GM18498 (cell line): ENCODE measurements around the gene BAZ2A.
A peak's percentile ranks its signal among the peaks of the same experiment; 100 is the strongest.

Experiments used
- ATAC-seq: cut with Tn5 transposase; IDR thresholded peaks from one replicate; pipeline ENCODE4 v1.9.1; 2021; ENCODE audit warnings: mild to moderate bottlenecking, moderate library complexity; ENCODE audit not compliant: unreplicated experiment

The BAZ2A gene

DNA sequence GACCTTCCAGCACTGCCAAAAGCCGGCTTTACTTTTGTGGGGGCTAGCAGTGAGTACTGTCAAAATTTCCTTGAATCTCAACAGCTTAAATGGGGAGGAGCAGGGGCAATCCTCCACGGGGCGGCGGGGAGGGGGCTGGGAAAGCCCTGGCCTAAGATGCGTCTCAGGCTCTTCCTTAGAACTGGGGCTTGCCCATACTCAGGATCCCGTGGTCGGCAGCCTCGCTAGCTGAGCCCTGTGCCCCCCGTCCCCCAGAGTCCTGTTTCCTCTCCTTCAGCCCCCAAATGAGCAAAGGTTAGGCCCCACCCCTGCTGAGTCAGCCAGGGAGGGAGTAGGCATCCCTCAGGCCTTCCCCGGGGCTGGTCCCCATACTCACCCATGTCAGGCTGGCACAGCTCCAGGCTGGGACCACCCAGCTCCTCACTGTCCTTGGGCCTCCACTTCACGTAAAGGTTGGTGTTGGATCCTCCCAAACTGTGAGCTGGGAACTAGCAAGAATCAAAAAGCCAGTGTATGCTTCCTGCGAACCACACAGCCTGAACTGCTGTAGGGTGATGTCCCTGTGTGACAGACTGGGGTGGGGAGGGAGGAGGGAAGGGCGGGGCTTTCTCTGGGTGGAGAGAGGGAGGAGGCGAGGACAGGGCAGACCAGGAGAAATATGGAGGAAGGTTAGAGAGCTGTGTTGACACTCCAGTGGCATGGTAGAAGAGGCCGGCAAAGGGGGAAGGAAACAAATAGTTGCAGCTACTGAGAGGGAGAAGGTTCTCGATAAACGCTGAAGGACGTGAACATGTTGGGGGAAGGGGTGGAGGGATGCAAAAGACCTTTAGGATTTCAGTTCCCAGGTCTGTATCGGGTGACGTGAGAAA lies 5.9 kb upstream of the BAZ2A start:
- peak; percentile 50 for ATAC-seq

DNA sequence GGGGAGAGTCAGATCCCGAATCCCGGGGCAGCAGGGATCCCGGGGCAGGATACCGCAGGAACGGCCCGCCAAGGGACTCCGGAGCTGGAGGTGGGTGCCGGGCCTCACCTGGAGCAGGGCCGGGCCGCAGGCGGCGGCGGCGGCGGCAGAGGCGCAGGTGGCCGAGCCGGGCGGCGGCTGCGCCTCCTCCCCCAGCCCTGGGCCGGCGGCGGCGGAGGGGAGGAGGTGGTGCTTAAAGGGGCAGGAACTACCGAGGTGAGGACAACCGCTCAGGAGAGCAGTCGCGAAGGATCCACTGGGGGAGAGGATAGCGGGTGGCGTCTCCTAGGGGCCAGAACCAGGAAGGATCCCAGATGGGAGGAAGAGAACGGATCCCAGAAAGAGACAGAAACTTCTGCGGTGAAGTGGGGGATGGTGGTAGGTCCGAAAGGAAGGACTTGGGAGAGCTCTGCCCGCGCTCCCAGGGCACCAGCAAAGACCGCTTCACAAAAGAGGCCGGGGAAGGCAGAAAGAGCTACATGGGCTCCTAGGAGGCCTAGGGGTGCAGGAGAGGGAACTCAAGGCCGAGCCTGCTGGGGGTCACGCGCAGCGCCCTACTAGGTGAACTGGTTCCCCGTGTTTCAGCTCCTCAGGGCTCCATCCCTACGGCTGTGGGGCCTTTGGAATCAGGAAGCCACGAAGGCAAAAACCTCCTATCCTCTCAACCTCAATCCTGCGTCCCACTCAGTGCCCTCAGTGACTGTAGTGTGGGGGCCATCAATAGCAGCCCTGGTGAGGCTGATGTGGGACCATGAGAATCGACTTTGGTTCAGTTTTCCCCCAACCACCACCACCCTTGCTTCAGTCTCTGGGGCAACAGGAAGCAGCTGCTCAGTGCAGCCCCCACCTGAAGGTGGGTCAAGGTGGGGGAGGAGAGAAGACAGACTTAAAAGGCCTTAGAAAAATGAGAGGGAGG lies 5.0 kb upstream of the BAZ2A start:
- ATAC-seq, result peak; percentile 33

DNA sequence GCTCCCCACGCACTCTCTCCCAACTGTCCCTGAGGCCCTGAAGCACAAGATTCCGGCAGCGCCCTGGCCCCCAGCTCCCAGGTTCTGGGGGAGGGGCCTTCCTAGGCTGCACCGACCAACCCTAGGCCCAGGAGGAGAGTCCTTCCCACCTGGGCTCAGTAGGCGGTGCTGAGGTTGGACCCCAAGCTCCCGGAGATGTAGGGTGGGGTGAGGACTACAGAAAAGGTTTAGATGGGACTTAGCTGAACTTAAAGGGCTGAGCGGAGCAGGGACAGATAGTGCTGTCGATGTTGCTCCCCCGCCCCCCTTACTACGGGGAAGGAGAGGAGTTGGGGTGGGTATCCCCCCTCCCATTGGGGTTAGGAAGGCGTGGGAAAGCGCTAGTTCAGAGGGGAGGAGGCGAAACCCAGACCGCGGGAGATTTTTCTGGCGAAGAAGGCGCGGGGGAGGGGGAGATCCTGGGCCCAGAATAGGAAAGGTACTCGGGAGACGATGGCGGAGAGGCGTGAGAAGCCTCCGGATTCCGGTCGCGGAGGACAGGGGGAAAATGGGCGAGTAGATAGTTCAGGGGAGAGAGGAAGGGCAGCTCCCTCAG lies 4.2 kb upstream of the BAZ2A start:
- no peak for ATAC-seq

DNA sequence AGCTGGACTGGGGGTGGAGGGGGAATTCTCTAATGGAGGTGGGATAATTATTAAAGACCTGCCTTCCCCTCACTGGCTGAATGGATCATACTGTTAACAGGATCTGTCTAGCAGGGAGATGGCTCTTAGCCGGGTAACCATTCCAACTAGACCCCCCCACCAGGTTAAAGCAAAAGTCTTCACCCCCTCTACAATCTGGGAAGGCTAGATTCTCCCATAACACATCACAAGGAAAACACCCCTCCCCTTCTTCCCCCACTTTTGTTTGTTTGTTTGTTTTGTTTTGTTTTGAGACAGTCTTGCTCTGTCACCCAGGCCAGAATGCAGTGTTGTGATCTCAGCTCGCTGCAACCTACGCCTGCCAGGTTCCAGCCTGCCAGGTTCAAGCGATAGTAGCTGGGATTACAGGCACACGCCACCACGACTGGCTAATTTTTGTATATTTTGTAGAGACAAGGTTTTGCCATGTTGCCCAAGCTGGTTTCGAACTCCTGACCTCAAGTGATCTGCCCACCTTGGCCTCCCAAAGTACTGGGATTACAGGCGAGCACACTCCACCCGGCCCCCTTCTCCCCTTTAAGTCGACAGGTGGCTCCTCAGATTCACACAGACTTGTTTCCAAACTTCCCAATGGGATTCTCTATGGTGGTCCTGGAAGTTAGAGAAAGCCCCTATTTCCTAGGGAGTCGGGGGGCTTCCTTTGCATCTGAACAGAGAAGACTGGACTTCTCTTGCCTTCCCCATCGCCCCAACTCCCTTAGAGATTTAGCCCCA lies 3.5 kb upstream of the BAZ2A start:
- ATAC-seq, result no peak

DNA sequence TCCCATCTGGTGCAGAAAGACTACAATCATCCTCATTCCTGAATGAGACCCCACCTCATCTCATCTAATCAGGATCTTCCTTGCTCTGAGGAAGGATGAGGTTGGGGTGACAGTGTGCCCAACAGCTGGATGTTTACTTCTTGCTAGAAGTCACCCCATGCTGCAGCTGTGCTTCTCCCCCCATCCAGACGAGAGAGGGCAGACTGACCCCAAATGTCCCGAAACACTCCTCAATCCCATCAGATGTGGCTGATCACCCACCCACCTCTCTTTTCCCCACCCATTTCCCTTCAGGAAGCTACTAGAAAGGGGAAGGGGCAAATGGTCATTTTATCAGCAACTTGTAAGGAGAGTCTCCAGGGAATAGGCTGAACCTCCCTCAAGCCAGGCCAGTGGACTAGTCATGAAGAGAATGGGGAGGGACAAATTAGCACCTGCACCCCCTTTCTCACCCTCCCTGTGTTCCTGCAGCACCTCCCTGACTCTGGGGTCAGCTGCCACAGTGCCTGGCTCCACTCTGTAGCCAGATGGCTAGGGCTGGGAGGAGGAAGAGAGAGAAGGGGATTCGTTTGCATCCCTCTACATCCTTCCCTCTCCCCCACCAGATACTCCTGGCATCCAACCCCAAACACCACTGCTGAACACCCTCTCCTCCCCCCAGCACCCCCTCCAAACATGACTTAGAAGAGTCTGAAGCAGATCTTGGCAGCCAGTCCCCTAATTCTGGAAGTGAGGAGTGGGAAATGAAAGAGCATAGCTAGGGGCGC lies 2.8 kb upstream of the BAZ2A start:
- ATAC-seq, result no peak

DNA sequence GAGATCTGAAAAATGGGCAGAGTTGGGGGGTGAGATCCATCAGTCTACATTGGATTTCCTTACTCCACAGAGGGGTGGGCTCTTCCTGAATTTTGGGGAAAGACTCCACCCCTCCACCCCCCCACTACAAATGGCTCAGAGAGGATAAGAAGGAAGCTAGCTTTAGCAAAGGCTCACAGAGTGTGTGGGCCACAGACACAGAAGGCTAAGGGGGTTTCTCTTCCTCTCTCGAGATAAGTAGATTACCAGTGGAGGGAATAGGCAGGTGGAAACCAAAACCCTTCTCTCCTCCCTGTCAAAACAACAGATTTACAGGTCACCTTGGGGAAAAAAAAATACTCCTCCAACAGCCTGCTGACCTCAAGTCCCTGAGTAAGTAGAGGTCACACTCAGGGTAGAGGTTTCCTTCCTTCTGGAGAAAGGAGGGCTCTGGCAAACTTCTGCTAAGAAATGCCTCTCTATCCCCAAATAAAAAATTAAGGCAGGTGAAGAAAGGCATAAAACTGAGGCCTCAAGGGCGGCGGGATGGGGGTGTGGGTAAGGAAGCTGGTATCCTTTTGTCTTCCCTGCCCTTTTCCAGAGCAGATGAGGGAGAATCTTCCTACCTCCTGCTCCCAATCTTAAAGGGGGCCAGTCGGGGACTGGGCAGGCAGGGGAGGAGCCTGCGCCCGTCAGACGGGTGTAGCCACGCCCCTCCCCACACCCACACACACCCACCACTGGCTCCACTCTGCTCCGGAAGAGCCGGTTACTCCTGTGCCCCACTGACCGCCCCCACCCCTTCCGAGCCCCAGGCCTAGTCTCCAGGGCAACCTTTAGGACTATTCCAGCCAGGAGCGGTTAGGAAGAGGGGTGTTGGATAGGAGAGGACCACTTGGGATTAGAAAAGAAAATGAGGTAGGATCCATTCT lies 1.9 kb upstream of the BAZ2A start:
- ATAC-seq, result peak; percentile 22

DNA sequence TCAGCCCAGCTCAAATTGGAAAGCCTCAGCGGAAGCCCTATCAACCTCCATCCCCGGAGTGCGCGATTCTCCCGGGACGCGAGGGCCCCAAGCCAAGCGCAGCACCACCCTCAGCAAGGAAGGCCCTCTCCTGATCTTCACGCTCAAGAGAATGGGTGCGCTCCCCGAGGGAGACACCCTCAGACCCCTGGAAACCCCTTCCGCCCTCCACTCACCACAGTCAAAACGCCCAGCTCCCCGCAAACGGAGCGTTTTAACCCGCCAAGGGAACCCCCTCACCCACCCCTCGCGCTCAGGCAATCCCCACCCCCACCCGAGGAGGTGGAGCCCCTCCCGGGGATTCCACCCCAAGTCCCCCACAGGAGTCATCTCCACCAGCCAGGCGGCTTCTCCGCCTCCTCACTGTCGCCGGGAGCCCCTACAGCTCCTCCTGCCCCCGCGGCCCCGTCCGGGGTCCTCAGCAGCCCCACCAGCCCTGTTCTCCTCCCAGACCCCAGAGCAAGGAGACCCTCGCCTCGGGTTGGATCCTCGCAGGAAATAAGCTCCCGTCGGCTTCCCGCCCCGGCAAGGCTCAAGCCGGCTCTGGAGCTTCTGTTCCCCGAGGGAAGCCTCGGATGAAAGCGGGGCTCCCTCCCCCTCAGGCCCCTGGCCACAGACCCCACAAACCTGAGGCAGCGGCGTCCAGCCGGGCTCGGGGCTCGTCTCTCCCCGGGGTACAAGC lies 507 bp downstream of the BAZ2A start:
- no peak for ATAC-seq

DNA sequence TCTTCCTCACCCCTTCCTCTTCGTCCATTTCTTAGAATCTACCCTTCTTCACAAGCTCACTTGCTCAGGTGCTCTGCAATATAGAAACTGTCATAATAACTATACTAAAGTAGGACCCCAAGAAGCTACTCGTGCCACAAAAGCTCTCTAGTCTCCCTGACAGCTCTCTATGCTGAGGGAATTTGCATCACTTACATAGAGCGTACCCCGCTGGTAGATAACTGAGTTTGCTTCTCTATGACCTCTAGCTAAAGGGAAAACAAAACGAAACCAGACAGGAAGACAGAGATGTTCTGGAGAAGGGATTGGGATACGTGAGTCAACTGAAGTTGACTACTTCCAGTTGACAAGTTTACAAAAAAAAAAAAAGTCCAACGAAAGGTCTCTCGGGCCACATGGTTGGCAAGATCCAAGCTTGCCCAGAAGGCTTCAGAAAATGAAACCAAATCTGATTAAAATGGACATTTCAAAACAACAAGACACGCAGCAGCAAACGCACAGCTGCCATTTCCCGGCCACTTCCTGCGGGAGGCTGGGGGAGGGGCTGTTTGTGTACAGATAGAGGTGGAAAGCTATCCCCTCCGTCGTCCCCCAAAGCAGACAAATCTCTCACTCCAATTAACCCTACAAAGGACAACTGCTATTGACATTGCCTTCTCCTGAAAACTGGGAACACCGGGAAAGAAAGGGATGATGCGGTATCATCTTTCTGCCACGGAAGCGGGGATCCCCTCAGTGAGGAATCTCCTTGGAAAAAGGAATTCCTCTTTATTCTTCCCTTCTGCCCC lies 1.3 kb downstream of the BAZ2A start:
- ATAC-seq, result no peak

DNA sequence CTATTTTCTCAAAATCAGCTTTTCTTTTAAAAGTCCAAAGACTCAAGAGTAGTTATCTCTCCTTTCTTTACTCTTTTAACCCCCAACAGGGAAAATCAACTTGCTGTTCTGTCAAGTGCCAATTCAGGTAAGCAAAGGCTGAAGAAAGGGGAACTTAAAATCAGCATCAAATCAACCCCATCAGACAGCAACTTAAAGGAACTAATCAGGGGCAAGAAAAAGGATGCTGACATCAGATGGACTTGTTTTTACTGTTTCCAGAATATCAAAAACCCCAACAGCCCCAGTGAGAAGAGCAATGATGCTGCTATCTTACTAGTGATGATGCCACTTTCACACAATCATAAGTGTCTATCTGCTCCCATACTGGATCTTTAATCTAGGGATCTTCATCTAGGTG lies 3.4 kb downstream of the BAZ2A start:
- ATAC-seq, result no peak

DNA sequence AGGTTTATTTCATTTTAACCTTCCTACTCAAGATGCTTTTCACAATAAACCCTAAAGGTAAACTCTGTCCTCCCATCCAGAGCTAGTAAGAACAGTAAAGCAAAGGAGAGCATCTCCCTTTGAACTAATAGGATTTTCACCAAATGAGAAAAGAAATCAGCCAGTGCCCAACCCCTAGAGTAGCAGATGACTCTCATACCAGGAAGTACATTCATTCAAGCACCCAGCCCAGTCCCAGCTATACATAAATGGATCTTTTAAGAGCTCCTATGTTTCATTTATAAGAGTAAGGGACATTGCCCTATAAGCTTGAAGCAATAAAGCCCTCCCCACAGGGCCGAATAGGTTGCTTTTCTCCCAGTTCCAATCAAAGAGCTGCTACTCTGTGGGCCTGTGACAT lies 7.6 kb downstream of the BAZ2A start:
- no peak for ATAC-seq

DNA sequence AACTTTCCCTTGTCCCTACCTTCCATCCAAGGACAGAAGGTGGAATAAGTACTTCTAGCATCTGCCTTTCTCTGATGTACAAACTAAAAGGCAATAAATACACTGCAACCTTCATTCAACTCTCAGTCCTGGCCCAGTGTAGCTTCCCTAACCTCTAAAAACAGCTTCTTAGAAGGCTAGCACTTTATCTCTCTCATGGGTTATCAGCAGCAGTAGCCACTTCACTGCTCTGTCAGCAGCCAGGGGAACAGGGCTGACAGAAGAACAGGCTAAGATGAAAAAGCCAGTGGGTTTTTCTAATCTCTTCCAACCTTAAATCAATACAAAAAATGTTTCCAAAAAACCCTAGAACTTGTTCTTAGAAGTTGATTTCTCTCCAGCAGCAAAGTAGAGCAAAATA lies 13.2 kb downstream of the BAZ2A start:
- no peak for ATAC-seq

DNA sequence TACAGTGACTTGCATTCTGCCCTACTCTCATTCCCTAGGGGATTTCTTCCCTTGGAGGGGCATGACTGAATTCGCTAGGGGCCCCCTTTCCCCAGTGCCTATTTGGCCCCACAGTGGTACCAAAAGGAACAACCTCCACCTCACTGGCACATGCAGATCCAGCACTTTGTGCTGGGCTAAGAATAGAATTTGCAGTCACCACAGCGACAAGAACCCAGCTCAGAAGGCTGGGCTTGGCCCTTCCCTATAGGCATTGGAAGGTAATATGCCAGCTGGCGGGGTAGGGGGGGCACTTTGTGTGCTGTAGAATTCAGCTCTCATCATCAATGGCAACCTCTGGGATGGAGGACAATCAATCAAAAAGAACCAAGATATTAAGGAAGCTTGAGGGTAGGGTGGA lies 13.9 kb downstream of the BAZ2A start:
- no peak for ATAC-seq

DNA sequence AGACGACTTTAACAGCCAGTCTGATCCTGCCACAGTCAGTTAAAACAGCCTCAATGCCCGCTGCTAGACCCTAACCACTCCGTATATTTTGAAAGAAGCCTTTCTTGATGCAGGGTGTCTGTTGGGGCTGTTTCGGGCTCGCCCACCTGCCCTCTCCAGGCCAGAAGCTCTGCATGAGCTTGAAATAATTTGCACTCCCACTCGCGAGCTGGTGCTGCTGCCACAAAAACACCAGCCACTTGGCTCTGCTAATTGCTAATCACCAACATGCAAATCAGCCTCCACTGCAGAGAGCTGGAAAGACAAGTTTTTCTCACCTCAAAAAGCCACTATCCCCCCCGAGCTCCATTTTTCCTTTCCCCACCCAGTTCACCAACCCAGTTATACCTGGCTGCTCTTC lies 15.5 kb downstream of the BAZ2A start:
- ATAC-seq, result no peak

DNA sequence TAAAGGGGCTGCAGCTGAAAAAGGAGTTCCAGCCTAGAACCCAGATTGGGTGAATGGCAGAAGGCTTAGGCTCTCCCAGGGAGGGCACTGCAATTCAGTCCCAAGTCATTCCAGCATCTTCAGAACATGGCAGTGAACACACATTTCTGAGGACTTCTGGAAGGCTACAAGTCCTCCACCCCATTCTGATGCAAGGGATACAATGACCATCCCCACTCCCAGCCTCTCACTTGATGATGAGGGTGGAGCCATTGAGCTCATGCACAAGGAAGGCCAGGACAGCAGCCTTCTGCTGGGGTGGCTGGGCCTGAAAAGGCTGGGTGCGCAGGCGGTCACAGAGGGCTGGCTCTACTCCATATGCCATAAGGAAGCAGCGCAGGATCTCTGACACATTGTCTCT lies 25.8 kb downstream of the BAZ2A start:
- ATAC-seq, result no peak

DNA sequence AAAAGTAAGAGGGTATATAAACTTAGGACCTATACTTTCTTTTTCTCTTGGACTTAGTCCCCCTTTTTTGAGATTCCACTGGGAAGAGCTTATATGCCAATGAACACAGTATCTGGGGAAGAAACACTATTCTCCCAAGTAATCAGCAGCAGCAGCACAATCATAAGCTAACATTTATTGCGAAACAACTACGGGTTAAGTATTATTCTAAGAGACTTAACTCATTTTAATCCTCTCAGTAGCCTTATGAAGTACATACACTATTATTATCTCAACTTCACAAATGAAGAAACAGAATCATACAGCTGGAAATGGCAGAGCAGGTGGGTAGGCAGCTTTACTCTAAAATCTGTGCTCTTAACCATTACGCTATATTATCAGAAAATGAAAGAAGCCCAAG lies 27.9 kb downstream of the BAZ2A start:
- ATAC-seq, result no peak

DNA sequence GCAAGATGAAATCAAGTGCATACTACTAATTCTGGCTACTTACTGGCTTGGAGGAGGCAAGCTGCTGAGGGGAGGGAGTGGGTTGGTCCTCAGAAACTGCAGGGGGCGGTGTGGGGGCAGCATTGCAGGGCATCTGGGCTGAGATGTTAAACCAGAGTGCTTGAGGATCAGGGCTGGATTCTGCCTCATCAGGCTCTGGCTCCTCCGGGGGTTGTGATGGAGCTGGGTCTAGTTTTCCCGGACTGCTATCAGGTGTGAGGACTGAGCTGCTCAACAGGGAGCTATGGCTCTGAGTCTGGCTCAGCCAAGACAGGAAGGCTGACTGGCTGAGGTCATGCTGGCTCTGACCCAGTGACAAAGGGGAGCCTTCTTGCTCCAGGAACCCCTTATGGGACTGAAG lies 28.6 kb downstream of the BAZ2A start:
- ATAC-seq, result no peak

DNA sequence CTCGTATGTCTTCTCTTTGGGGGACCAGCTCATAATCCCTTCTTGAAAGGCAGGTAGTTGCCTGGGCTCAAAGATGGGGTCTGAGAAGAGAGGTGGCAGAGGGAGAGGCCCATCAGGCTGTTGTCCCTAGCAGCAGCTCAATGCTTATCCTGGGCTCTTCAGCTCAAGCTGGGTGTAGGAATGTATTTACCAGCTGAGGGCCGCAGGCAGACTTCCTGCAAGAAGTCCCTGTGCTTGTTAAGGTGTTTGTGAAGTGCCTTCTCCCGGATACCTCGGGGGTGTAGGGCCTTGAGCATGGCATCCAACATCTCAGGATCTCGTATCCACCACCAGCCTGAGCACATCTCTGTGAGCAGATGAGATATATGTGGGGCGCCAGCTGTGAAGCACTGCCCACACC lies 29.4 kb downstream of the BAZ2A start:
- ATAC-seq, result no peak

DNA sequence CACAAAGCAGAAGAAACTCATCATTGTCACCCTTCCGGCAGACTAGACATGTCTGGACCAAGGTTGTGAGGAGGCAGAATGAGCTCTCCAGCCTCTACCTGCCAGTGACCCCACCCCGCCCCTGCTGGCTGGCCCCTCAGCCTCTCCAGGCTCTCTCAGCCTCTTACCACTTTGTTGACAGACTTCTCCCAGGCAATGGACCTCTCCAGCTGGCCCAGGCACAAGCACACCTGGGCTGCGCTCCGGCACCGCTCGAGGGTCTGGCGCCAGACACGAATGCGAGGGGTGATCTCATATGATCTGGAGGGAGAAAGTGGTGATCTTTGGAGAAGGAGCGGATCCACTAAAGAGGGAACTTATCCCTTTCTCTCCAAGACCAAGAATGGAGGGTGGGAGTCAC lies 30.3 kb downstream of the BAZ2A start:
- no peak for ATAC-seq
